ENCODE data around the gene SPN.

The SPN gene

GRCh38 chr16:29678691-29679267, 15.7 kb downstream of the SPN start, which contains the start of gene QPRT:
TSS of gene QPRT (plus strand) at chr16:29679180. CDS start at chr16:29679198, 18 bp downstream.
- no peak within 1 kb of the TSS for H3K27ac ChIP-seq
- no peaks in the 10 kb centered on the region for H3K27me3 ChIP-seq (replicated peaks)
- peak; percentile 28 for DNase-seq
- in situ Hi-C loops (cut with HindIII; ENCODE audit: low pct_ligation_motif_present, low sequenced_read_pairs), result no loop called here
- TF ChIP-seq CTCF (IDR thresholded peaks at IDR 0.05; ENCODE audit: low read depth, low read length, missing control alignments), result no peak
- peak within 1 kb of the TSS; percentile 58 for H3K4me3 ChIP-seq (ENCODE audit: low read depth, low read length)
- H3K36me3 ChIP-seq (replicated peaks), result no peaks in the 10 kb centered on the region

GRCh38 chr16:29680180-29680598, 17.1 kb downstream of the SPN start:
- Histone ChIP-seq H3K27me3 (replicated peaks) (no peaks in the 10 kb centered on the region), H3K27ac (no peak overlapping the region), H3K4me3 (ENCODE audit: low read depth, low read length) (peak overlapping the region; percentile 22), H3K36me3 (replicated peaks) (no peaks in the 10 kb centered on the region)
- TF ChIP-seq CTCF (IDR thresholded peaks at IDR 0.05; ENCODE audit: low read depth, low read length, missing control alignments), result no peak
- in situ Hi-C loops (cut with HindIII; ENCODE audit: low pct_ligation_motif_present, low sequenced_read_pairs), result no loop called here
- no peak for DNase-seq

GRCh38 chr16:29683543-29684090, 20.6 kb downstream of the SPN start:
- no peak for TF ChIP-seq CTCF (IDR thresholded peaks at IDR 0.05; ENCODE audit: low read depth, low read length, missing control alignments)
- Histone ChIP-seq H3K4me3 (ENCODE audit: low read depth, low read length) (no peak overlapping the region), H3K27me3 (replicated peaks) (no peaks in the 10 kb centered on the region), H3K27ac (no peak overlapping the region), H3K36me3 (replicated peaks) (no peaks in the 10 kb centered on the region)
- DNase-seq, result no peak
- in situ Hi-C loops (cut with HindIII; ENCODE audit: low pct_ligation_motif_present, low sequenced_read_pairs), result no loop called here

GRCh38 chr16:29684679-29685078, 21.6 kb downstream of the SPN start:
- in situ Hi-C loops (cut with HindIII; ENCODE audit: low pct_ligation_motif_present, low sequenced_read_pairs), result no loop called here
- Histone ChIP-seq H3K36me3 (replicated peaks) (no peaks in the 10 kb centered on the region), H3K27me3 (replicated peaks) (no peaks in the 10 kb centered on the region), H3K27ac (no peak overlapping the region), H3K4me3 (ENCODE audit: low read depth, low read length) (no peak overlapping the region)
- no peak for TF ChIP-seq CTCF (IDR thresholded peaks at IDR 0.05; ENCODE audit: low read depth, low read length, missing control alignments)
- DNase-seq, result no peak

GRCh38 chr16:29686740-29687332, 23.8 kb downstream of the SPN start:
- Histone ChIP-seq H3K4me3 (ENCODE audit: low read depth, low read length) (no peak overlapping the region), H3K27me3 (replicated peaks) (no peaks in the 10 kb centered on the region), H3K36me3 (replicated peaks) (no peaks in the 10 kb centered on the region), H3K27ac (no peak overlapping the region)
- in situ Hi-C loops (cut with HindIII; ENCODE audit: low pct_ligation_motif_present, low sequenced_read_pairs), result no loop called here
- no peak for TF ChIP-seq CTCF (IDR thresholded peaks at IDR 0.05; ENCODE audit: low read depth, low read length, missing control alignments)
- no peak for DNase-seq

Data from brain microvascular endothelial cell (primary cell).